Breast epithelium (tissue), 4 donors: ENCODE results near the gene TEX51. TPM values are rescaled to one million over a fixed set of nuclear protein-coding genes. Genes with fewer than 3 reads are reported as not detected.

Experiments
- DNase-seq, 2 donors: peaks; one replicate each; pipeline ENCODE4 v3.0.0-alpha.2; 2019; ENCODE audit warnings: low spot score in 2 of 2
- H3K27ac ChIP-seq, 2 donors: fragments of 200-600 bp; sonication (generic) in 1 of 2; one replicate each; pipeline ENCODE4 v1.5.1; 2016 to 2019; ENCODE audit warnings: mild to moderate bottlenecking in 1 of 2
- H3K27me3 ChIP-seq, 2 donors: fragments of 200-600 bp; sonication (generic) in 1 of 2; one replicate each; pipeline versions ENCODE4 v1.5.1 to v1.6.0; 2017 to 2019; ENCODE audit warnings: control low read depth in 1 of 2, mild to moderate bottlenecking in 1 of 2
- H3K36me3 ChIP-seq: fragments of 200-600 bp; one replicate; pipeline ENCODE4 v1.5.1; 2019
- H3K4me1 ChIP-seq, 2 donors: fragments of 200-600 bp; sonication (generic); one replicate each; pipeline ENCODE4 v1.5.1; 2016 to 2019; ENCODE audit warnings: control low read depth in 1 of 2
- H3K4me3 ChIP-seq, 3 donors: fragments of 200-600 bp; sonication (generic); 1 replicate in 2 of 3; 2 replicates in 1 of 3; pipeline ENCODE4 v1.5.1; 2016 to 2019; ENCODE audit warnings: mild to moderate bottlenecking in 3 of 3, moderate library complexity in 2 of 3
- H3K9me3 ChIP-seq, 2 donors: fragments of 200-600 bp; sonication (generic) in 1 of 2; one replicate each; pipeline ENCODE4 v1.5.1; 2016 to 2019; ENCODE audit warnings: control low read depth in 1 of 2
- CTCF ChIP-seq, 3 donors: fragments of 450-650 bp; IDR thresholded peaks; one replicate each; pipeline ENCODE4 v1.5.1; 2016 to 2017; ENCODE audit warnings: antibody characterized with exemption in 3 of 3, mild to moderate bottlenecking in 3 of 3, moderate library complexity in 3 of 3
- POLR2A ChIP-seq: fragments of 450-650 bp; IDR thresholded peaks from one replicate; pipeline ENCODE4 v1.6.1; 2016; ENCODE audit warnings: antibody characterized with exemption, mild to moderate bottlenecking, moderate library complexity
- POLR2AphosphoS5 ChIP-seq, 3 donors: sonication (generic); formaldehyde crosslinking; IDR thresholded peaks; one replicate each; pipeline ENCODE4 v1.6.1; 2017; ENCODE audit warnings: antibody characterized with exemption in 3 of 3
- intact Hi-C: fragments of 100-400 bp; cut with DNase I; formaldehyde crosslinking; loops from one replicate; pipeline ENCODE4 v1.15.1; 2023; ENCODE audit warnings: low total_unique reads
- total RNA-seq, 3 donors: library from RNA; depleted of rRNA; stranded (reverse); fragments of >200 nt; gene quantifications; one replicate each; pipeline ENCODE4 v1.1.0, GENCODE V29; 2016

TEX51 gene
- total RNA-seq, 3 donors from 2014 or later = not detected

- Histone ChIP-seq H3K27ac (no peak overlapping the region), H3K27me3 (no peaks in the 10 kb centered on the region), H3K36me3 (no peaks in the 10 kb centered on the region), H3K9me3 (peaks cover 10 to 17% of the 10 kb centered on the region in 2 donors), H3K4me3 (no peak overlapping the region), H3K4me1 (no peaks in the 10 kb centered on the region)
- intact Hi-C loops = no loop called here
- TF ChIP-seq CTCF (IDR thresholded peaks at IDR 0.05) (no peak), POLR2A (no peak), POLR2AphosphoS5 (IDR thresholded peaks at IDR 0.05) (no peak)
- no peak for DNase-seq
These were observed 21.6 kb upstream of the TEX51 start for GRCh38 chr2:126877041-126877440.

- TF ChIP-seq CTCF (IDR thresholded peaks at IDR 0.05) = no peak
- no peak for TF ChIP-seq POLR2A
- no peak for TF ChIP-seq POLR2AphosphoS5 (IDR thresholded peaks at IDR 0.05)
- Histone ChIP-seq H3K27ac (no peak overlapping the region), H3K4me1 (no peaks in the 10 kb centered on the region), H3K4me3 (no peak overlapping the region), H3K9me3 (peaks cover 10 to 17% of the 10 kb centered on the region in 2 donors), H3K36me3 (no peaks in the 10 kb centered on the region), H3K27me3 (no peaks in the 10 kb centered on the region)
- no peak for DNase-seq
- intact Hi-C loops = no loop called here
These were observed 20.7 kb upstream of the TEX51 start for GRCh38 chr2:126877861-126878565.

GRCh38 chr2:126878601-126879000 is 20.1 kb upstream of the TEX51 start:
- Histone ChIP-seq H3K27ac (no peak overlapping the region), H3K4me1 (no peaks in the 10 kb centered on the region), H3K4me3 (no peak overlapping the region), H3K9me3 (peaks cover 10 to 17% of the 10 kb centered on the region in 2 donors), H3K36me3 (no peaks in the 10 kb centered on the region), H3K27me3 (no peaks in the 10 kb centered on the region)
- no peak for TF ChIP-seq POLR2AphosphoS5 (IDR thresholded peaks at IDR 0.05)
- TF ChIP-seq POLR2A = no peak
- no peak for TF ChIP-seq CTCF (IDR thresholded peaks at IDR 0.05)
- intact Hi-C loops = no loop called here
- peak in 1 of 2 donors; percentile 10 for DNase-seq

- intact Hi-C loops = no loop called here
- Histone ChIP-seq H3K27me3 (no peaks in the 10 kb centered on the region), H3K4me1 (no peaks in the 10 kb centered on the region), H3K4me3 (no peak overlapping the region), H3K27ac (no peak overlapping the region), H3K36me3 (no peaks in the 10 kb centered on the region), H3K9me3 (peaks cover 10 to 17% of the 10 kb centered on the region in 2 donors)
- DNase-seq = peak in 1 of 2 donors; percentile 9
- TF ChIP-seq POLR2AphosphoS5 (IDR thresholded peaks at IDR 0.05) (no peak), CTCF (IDR thresholded peaks at IDR 0.05) (no peak), POLR2A (no peak)
These were observed 19.1 kb upstream of the TEX51 start for GRCh38 chr2:126879348-126880298.

- TF ChIP-seq POLR2A (no peak), POLR2AphosphoS5 (IDR thresholded peaks at IDR 0.05) (no peak), CTCF (IDR thresholded peaks at IDR 0.05) (no peak)
- Histone ChIP-seq H3K27ac (no peak overlapping the region), H3K9me3 (peaks cover 9 to 10% of the 10 kb centered on the region in 2 donors), H3K4me1 (no peaks in the 10 kb centered on the region), H3K27me3 (no peaks in the 10 kb centered on the region), H3K4me3 (no peak overlapping the region), H3K36me3 (no peaks in the 10 kb centered on the region)
- intact Hi-C loops = no loop called here
- peak in 1 of 2 donors; percentile 28 for DNase-seq
These were observed 18.4 kb upstream of the TEX51 start for GRCh38 chr2:126880324-126880723.
